GM12892 (cell line): ENCODE measurements around the gene SPTBN1.

ENCODE experiments used
- POLR2A ChIP-seq: IDR thresholded peaks from 2 replicates; pipeline ENCODE4 v1.6.1; 2011; ENCODE audit warnings: low read depth, low read length, control low read depth
- POLR2AphosphoS5 ChIP-seq: IDR thresholded peaks from 2 replicates; pipeline ENCODE4 v1.6.1; 2011; ENCODE audit warnings: low read depth, low read length, control low read depth

DNA sequence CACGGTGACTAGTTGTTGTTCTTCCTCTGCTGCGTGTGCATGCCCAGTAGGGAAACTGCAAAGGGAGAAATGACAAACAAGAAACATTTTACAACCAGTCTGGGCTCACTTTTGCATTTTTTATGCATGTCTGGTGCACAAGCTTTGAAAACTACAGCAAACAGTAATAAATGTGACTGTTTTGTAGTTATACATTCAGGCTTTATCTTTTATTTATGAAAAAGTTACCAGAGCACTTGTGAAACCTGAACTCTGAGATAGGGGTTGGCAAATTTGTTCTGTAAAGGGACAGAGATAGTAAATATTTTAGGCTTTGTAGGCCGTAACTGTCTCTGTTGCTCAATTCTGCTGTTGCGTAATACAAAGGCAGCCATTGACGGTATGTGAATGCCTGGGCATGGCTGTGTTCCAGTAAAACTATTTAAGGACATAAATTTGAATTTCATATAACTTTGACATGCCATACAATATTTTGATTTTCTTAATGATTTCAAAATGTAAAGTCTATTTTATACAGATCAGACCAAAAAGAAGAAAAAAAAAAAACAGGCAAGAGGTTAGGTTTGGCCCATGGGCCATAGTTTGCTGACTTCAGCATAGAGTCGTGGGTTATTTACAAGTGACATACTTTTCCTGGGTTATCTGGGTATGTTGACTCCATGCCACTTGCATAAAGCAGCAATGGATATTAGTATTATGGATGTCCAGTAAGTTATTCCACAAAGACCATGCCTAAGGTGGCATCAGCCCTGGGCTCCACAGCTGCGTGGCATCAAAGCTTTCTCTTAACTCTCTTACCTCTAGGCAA lies 213.8 kb downstream of the SPTBN1 start:
- TF ChIP-seq POLR2A (no peak), POLR2AphosphoS5 (no peak)
